HepG2 (cell line): ENCODE results near the gene ZPR1. TPM values are rescaled to one million over a fixed set of nuclear protein-coding genes. Genes with fewer than 3 reads are reported as not detected.

Experiments used
- ATAC-seq: fragments of 200-7000 bp; cut with Tn5 transposase; 3 replicates; pipeline ENCODE4 v1.9.1; 2020; ENCODE audit warnings: mild to moderate bottlenecking, moderate library complexity
- BruUV-seq: library from RNA; stranded (reverse); fragments of 400-500 nt; replicated peaks from 2 replicates; lab custom pipeline; 2021; lab: Mats Ljungman, UMichigan
- CTCF ChIA-PET: fragments of 300-600 bp; formaldehyde crosslinking; extraction: SDS; loops from one replicate; lab custom pipeline; 2021; ENCODE audit warnings: low total read pairs, inconsistent platforms, low intra/inter-chr PET ratio; lab: Yijun Ruan, JAX
- POLR2A ChIA-PET: fragments of 350-600 bp; sonication (Branson Sonifier 250); formaldehyde crosslinking; loops from one replicate; lab custom pipeline; 2020; ENCODE audit warnings: antibody characterized with exemption, inconsistent platforms; lab: Yijun Ruan, JAX
- DNase-seq: peaks from one replicate; pipeline ENCODE4 v3.0.0-alpha.2; 2015; ENCODE audit warnings: low spot score
- FAIRE-seq: peaks from 3 replicates; lab custom pipeline; 2011; peaks lifted over from hg19 to GRCh38; lab: Jason Lieb, UNC
- H2AFZ ChIP-seq: one replicate; pipeline ENCODE4 v1.6.1; 2011; ENCODE audit warnings: low read length, inconsistent platforms
- H3K27ac ChIP-seq: fragments of 300-600 bp; 3 replicates; pipeline ENCODE4 v1.8.0; 2011; ENCODE audit warnings: mixed run types, mild to moderate bottlenecking, mixed read lengths, low read length, inconsistent platforms; ENCODE audit not compliant: insufficient read depth; ENCODE audit errors: extremely low read length
- H3K27me3 ChIP-seq, 2 experiments: fragments of 200-600 bp in 1 of 2; 2 replicates in 1 of 2; 3 replicates in 1 of 2; pipeline versions ENCODE4 v1.6.0 to v1.8.0; 2011; ENCODE audit warnings: low read length in 2 of 2, mild to moderate bottlenecking in 2 of 2, moderate library complexity in 2 of 2, inconsistent platforms in 1 of 2; ENCODE audit not compliant: insufficient read depth in 2 of 2, control insufficient read depth in 1 of 2
- H3K36me3 ChIP-seq, 2 experiments: fragments of 200-600 bp in 1 of 2; replicated peaks in 1 of 2; 2 replicates in 1 of 2; 3 replicates in 1 of 2; pipeline versions ENCODE4 v1.5.1 to v1.8.0; 2011; ENCODE audit warnings: low read length in 2 of 2, inconsistent platforms in 1 of 2; ENCODE audit not compliant: insufficient read depth in 2 of 2, control insufficient read depth in 1 of 2
- H3K4me1 ChIP-seq: 2 replicates; pipeline ENCODE4 v1.5.1; 2012; ENCODE audit warnings: low read length, inconsistent platforms; ENCODE audit not compliant: insufficient read depth
- H3K4me2 ChIP-seq: 2 replicates; pipeline ENCODE4 v1.6.0; 2011; ENCODE audit warnings: low read depth, low read length, inconsistent platforms
- H3K4me3 ChIP-seq, 3 experiments: fragments of 200-600 bp in 1 of 3; sonication (generic), shearing (Covaris generic) in 1 of 3; replicated peaks in 1 of 3; 2 replicates each; pipeline ENCODE4 v1.5.1; 2011 to 2016; ENCODE audit warnings: low read length in 3 of 3, inconsistent platforms in 2 of 3, low read depth in 2 of 3, mild to moderate bottlenecking in 2 of 3, control low read depth in 1 of 3, mixed read lengths in 1 of 3; ENCODE audit not compliant: insufficient read depth in 1 of 3
- H3K79me2 ChIP-seq: one replicate; pipeline ENCODE4 v1.6.1; 2011; ENCODE audit warnings: low read length, inconsistent platforms; ENCODE audit not compliant: insufficient read depth
- H3K9ac ChIP-seq: 2 replicates; pipeline ENCODE4 v1.6.0; 2011; ENCODE audit warnings: mild to moderate bottlenecking, low read depth, low read length, inconsistent platforms; ENCODE audit not compliant: insufficient read depth
- H3K9me3 ChIP-seq: 2 replicates; pipeline ENCODE4 v1.5.1; 2012; ENCODE audit warnings: mild to moderate bottlenecking, low read length
- H4K20me1 ChIP-seq: 2 replicates; pipeline ENCODE4 v1.6.0; 2011; ENCODE audit warnings: inconsistent platforms, mild to moderate bottlenecking, low read length, moderate library complexity; ENCODE audit not compliant: insufficient read depth
- BHLHE40 ChIP-seq: IDR thresholded peaks from 2 replicates; pipeline ENCODE4 v1.6.1; 2011; ENCODE audit warnings: low read length, improper control_type of control experiment
- GATAD1 ChIP-seq: IDR thresholded peaks from 2 replicates; pipeline ENCODE4 v1.6.1; 2016; ENCODE audit warnings: missing genetic modification reagents, missing compliant biosample characterization
- HIVEP1 ChIP-seq: sonication (generic); formaldehyde crosslinking; IDR thresholded peaks from 2 replicates; pipeline ENCODE4 v1.4.0; 2020; ENCODE audit warnings: mild to moderate bottlenecking, missing genetic modification reagents
- KDM3A ChIP-seq: IDR thresholded peaks from 2 replicates; pipeline ENCODE4 v1.6.1; 2018; ENCODE audit warnings: low read depth, missing compliant biosample characterization
- MBNL3 ChIP-seq: fragments of 250-450 bp; sonication (Bioruptor Pico); conservative IDR thresholded peaks from 2 replicates; pipeline ENCODE4 v1.8.0; 2022; ENCODE audit warnings: mild to moderate bottlenecking, inconsistent platforms
- RFXAP ChIP-seq: sonication (generic); formaldehyde crosslinking; IDR thresholded peaks from 2 replicates; pipeline ENCODE4 v1.4.0; 2020; ENCODE audit warnings: missing genetic modification reagents, borderline replicate concordance
- ZNF253 ChIP-seq: sonication (generic); formaldehyde crosslinking; IDR thresholded peaks from 2 replicates; pipeline ENCODE4 v1.8.0; 2022; ENCODE audit warnings: mild to moderate bottlenecking, missing genetic modification reagents, borderline replicate concordance
- ZNF431 ChIP-seq: sonication (generic); formaldehyde crosslinking; IDR thresholded peaks from 2 replicates; pipeline ENCODE4 v1.9.0; 2022; ENCODE audit warnings: missing genetic modification reagents, low read depth, mild to moderate bottlenecking, borderline replicate concordance
- ZNF570 ChIP-seq: sonication (generic); formaldehyde crosslinking; IDR thresholded peaks from 2 replicates; pipeline ENCODE4 v1.4.0; 2020; ENCODE audit warnings: mild to moderate bottlenecking, missing genetic modification reagents, borderline replicate concordance
- ZNF605 ChIP-seq: sonication (generic); formaldehyde crosslinking; IDR thresholded peaks from 2 replicates; pipeline ENCODE4 v1.8.0; 2022; ENCODE audit warnings: mild to moderate bottlenecking, missing genetic modification reagents
- WGBS: methylation state at CpG from one replicate; pipeline ENCODE4 v1.1.6; 2017; ENCODE audit warnings: low lambda C conversion rate; 5-methylcytosine and 5-hydroxymethylcytosine counted together
- in situ Hi-C: cut with HindIII; loops from 2 replicates; pipeline ENCODE4 v1.10.0; 2017; ENCODE audit warnings: low pct_unique_long_range_greater_than_20kb; ENCODE audit not compliant: extremely low pct_ligation_motif_present
- intact Hi-C: fragments of 100-400 bp; cut with micrococcal nuclease; formaldehyde crosslinking; loops from one replicate; pipeline ENCODE4 v1.10.0; 2022; ENCODE audit not compliant: unreplicated experiment
- polyA plus RNA-seq, 8 experiments: library from polyadenylated mRNA; depleted of rRNA in 3 of 8; stranded (reverse) in 7 of 8; unstranded in 1 of 8; fragments of >200 nt; fragmentation: Illumina TruSeq in 4 of 8; extraction: Trizol in 4 of 8; gene quantifications; 2 replicates each; pipeline versions ENCODE4 v1.2.1 to v1.2.3, GENCODE V29; 2011 to 2016; ENCODE audit warnings: low read depth in 4 of 8, missing spikeins in 1 of 8, mixed read lengths in 1 of 8; ENCODE audit not compliant: insufficient read depth in 1 of 8
- total RNA-seq, 5 experiments: library from RNA; depleted of rRNA; stranded (reverse); fragments of >200 nt; fragmentation: Illumina TruSeq; extraction: Trizol; gene quantifications; 2 replicates each; pipeline ENCODE4 v1.2.3, GENCODE V29; 2016; ENCODE audit warnings: low read depth in 1 of 5
- TF ChIP-seq, protein P1 (sequence below): sonication (generic); formaldehyde crosslinking; IDR thresholded peaks from 2 replicates; pipeline ENCODE4 v1.4.0; 2020; ENCODE audit warnings: mild to moderate bottlenecking, missing genetic modification reagents

Gene ZPR1
- total and polyA plus RNA-seq, 2 of the 13 experiments (the other 11 are each of a cell fraction or from before 2014, with no cell fraction given): 40.0 to 79.3 TPM

DNA sequence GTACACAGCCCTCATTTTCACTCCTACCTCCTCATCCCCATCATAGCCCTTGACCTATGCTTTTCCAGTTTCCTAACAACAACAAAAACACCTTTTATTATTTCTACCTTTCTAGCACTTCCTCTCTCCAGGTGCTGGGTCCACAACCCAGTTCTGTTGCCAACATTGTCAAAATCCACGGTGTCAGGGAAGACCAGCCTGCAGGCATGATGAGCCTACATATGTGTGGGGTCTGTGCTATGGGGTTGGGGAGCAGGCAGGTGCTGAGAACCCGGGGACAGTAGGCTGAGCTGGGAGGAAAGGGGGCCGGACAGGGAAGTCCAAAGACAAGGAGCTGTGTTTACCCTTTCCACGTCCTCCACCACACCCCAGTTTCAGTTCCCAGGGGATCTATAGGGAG, 711 bp upstream of the ZPR1 start (continued):
- TF ChIP-seq ZNF605 (peak; percentile 46; the same call in 1 of the 2 replicates), ZNF570 (CRISPR knock-in tag) (no peak), GATAD1 (CRISPR knock-in tag) (no peak), MBNL3 (CRISPR knock-in tag) (no peak)

DNA sequence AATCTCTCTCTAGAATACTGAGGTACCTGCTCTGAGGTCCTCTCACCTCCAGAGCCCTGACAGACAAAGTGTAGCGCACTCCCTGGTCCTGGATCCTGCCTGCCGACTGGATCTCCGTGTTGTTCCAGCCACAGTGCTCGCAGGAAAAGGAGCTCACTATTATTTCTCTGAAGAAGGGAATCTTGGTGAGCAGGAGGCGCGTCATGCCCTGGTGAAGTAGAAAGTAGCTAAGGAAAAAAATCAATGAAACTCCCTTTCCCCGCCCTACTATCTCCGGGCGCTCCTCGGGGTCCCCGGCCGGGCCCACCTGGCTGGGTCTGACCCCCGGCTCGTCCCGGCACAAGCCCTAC, 412 bp downstream of the ZPR1 start:
- FAIRE-seq: no peak
- BruUV-seq: no TSS peak
- Histone ChIP-seq H3K9me3 (no peaks in the 10 kb centered on the region), H3K9ac (peak overlapping the region; percentile 84), H3K4me3 (peak overlapping the region; percentile 79 to 90 (median 86)), H3K36me3 (peaks cover 18 to 43% of the 10 kb centered on the region in 2 experiments), H3K4me1 (peaks cover 53% of the 10 kb centered on the region), H2AFZ (no peak overlapping the region), H3K79me2 (peaks cover 35% of the 10 kb centered on the region), H3K27ac (peak overlapping the region; percentile 61), H4K20me1 (no peaks in the 10 kb centered on the region), H3K27me3 (no peaks in the 10 kb centered on the region; a peak in 1 of 5 replicates), H3K4me2 (peak overlapping the region; percentile 99)
- intact Hi-C loops (no loop called here), in situ Hi-C loops (no loop called here)
- under 1% methylated on average over 15 of the region's 15 CpGs for WGBS
- ATAC-seq: no peak
- DNase-seq: no peak
- peak; percentile 15; the same call in 1 of the 2 replicates for TF ChIP-seq KDM3A
- TF ChIP-seq, protein P1, sequence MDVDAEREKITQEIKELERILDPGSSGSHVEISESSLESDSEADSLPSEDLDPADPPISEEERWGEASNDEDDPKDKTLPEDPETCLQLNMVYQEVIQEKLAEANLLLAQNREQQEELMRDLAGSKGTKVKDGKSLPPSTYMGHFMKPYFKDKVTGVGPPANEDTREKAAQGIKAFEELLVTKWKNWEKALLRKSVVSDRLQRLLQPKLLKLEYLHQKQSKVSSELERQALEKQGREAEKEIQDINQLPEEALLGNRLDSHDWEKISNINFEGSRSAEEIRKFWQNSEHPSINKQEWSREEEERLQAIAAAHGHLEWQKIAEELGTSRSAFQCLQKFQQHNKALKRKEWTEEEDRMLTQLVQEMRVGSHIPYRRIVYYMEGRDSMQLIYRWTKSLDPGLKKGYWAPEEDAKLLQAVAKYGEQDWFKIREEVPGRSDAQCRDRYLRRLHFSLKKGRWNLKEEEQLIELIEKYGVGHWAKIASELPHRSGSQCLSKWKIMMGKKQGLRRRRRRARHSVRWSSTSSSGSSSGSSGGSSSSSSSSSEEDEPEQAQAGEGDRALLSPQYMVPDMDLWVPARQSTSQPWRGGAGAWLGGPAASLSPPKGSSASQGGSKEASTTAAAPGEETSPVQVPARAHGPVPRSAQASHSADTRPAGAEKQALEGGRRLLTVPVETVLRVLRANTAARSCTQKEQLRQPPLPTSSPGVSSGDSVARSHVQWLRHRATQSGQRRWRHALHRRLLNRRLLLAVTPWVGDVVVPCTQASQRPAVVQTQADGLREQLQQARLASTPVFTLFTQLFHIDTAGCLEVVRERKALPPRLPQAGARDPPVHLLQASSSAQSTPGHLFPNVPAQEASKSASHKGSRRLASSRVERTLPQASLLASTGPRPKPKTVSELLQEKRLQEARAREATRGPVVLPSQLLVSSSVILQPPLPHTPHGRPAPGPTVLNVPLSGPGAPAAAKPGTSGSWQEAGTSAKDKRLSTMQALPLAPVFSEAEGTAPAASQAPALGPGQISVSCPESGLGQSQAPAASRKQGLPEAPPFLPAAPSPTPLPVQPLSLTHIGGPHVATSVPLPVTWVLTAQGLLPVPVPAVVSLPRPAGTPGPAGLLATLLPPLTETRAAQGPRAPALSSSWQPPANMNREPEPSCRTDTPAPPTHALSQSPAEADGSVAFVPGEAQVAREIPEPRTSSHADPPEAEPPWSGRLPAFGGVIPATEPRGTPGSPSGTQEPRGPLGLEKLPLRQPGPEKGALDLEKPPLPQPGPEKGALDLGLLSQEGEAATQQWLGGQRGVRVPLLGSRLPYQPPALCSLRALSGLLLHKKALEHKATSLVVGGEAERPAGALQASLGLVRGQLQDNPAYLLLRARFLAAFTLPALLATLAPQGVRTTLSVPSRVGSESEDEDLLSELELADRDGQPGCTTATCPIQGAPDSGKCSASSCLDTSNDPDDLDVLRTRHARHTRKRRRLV (CRISPR knock-in tag): no peak
- TF ChIP-seq BHLHE40: no peak
- TF ChIP-seq ZNF253: 0 out of 2 replicates have a peak, but pooled peaks have one; percentile 34
- no peak for TF ChIP-seq ZNF431 (CRISPR knock-in tag)
- peak; percentile 5; the same call in 1 of the 2 replicates for TF ChIP-seq HIVEP1
- peak; percentile 18; the same call in 1 of the 2 replicates for TF ChIP-seq RFXAP (CRISPR knock-in tag)
- CTCF ChIA-PET: no interaction called here
- POLR2A ChIA-PET: interaction anchor here (0.6 to 17.3 kb wide), 9 partner anchors 12 to 319 kb away, joined by 3 to 1365 read pairs (median 6); partner anchors contain the start of genes APOA1, APOA4, APOC3 and BUD13
